IPS DF 6.9 (cell line): Measurements from ENCODE around the gene PROSER3.
A peak's percentile ranks its signal among the peaks of the same experiment; 100 is the strongest.
"Not testable (repeated sequence)": the region's sequence is repeated elsewhere in the genome, so short reads cannot be mapped to it uniquely, and the experiment has no call there.

Experiments used
- DNase-seq: peaks from one replicate; pipeline ENCODE4 v3.0.0-alpha.2; 2013; ENCODE audit warnings: low read depth, low spot score
- H3K27ac ChIP-seq: one replicate; pipeline ENCODE4 v1.5.1; 2013; ENCODE audit warnings: low read length, control low read depth
- H3K27me3 ChIP-seq: 2 replicates; pipeline ENCODE4 v1.6.1; 2013; ENCODE audit warnings: mild to moderate bottlenecking, low read length; ENCODE audit not compliant: control insufficient read depth, insufficient read depth
- H3K36me3 ChIP-seq: 2 replicates; pipeline ENCODE4 v1.6.1; 2013; ENCODE audit warnings: low read length; ENCODE audit not compliant: control insufficient read depth, insufficient read depth
- H3K4me1 ChIP-seq: 2 replicates; pipeline ENCODE4 v1.6.1; 2013; ENCODE audit warnings: low read length; ENCODE audit not compliant: control insufficient read depth, insufficient read depth
- H3K4me3 ChIP-seq: 2 replicates; pipeline ENCODE4 v1.5.1; 2013; ENCODE audit warnings: mild to moderate bottlenecking, low read length
- H3K9me3 ChIP-seq: 2 replicates; pipeline ENCODE4 v1.6.1; 2013; ENCODE audit warnings: low read length, inconsistent platforms; ENCODE audit not compliant: control insufficient read depth, insufficient read depth
- WGBS: extraction: QIAGEN DNeasy Blood & Tissue Kit; methylation state at CpG from one replicate; pipeline ENCODE4 v1.1.7; 2013; ENCODE audit warnings: mixed read lengths, missing lambda C conversion rate; ENCODE audit not compliant: insufficient read length, insufficient coverage; 5-methylcytosine and 5-hydroxymethylcytosine counted together

Gene PROSER3

GRCh38 chr19:35768082-35768421 lies 10.1 kb downstream of the PROSER3 start:
- Histone ChIP-seq H3K9me3 (no peaks in the 10 kb centered on the region), H3K36me3 (no peaks in the 10 kb centered on the region; the same call in 1 of the 2 replicates), H3K27ac (no peak overlapping the region), H3K4me3 (no peak overlapping the region), H3K4me1 (peaks cover 5% of the 10 kb centered on the region), H3K27me3 (no peaks in the 10 kb centered on the region; the same call in 1 of the 2 replicates)
- no CpG with 5 or more reads among the region's 15 CpGs for WGBS
- DNase-seq, result no peak

GRCh38 chr19:35772362-35772761 lies 14.4 kb downstream of the PROSER3 start:
- not testable (repeated sequence) for H3K36me3 ChIP-seq, H3K9me3 ChIP-seq, H3K27ac ChIP-seq, DNase-seq, H3K27me3 ChIP-seq, H3K4me1 ChIP-seq, H3K4me3 ChIP-seq
- no CpG with 5 or more reads among the region's 5 CpGs for WGBS

GRCh38 chr19:35773020-35773806 lies 15.2 kb downstream of the PROSER3 start:
- H3K36me3 ChIP-seq, result no peaks in the 10 kb centered on the region
- no CpG with 5 or more reads among the region's 9 CpGs for WGBS
- no peak overlapping the region for H3K4me3 ChIP-seq
- H3K27me3 ChIP-seq, result no peaks in the 10 kb centered on the region; the same call in 1 of the 2 replicates
- H3K27ac ChIP-seq, result no peak overlapping the region
- DNase-seq, result no peak
- no peaks in the 10 kb centered on the region for H3K9me3 ChIP-seq
- peaks cover 6% of the 10 kb centered on the region for H3K4me1 ChIP-seq

GRCh38 chr19:35774274-35775045 lies 16.5 kb downstream of the PROSER3 start:
- no peak for DNase-seq
- Histone ChIP-seq H3K4me3 (no peak overlapping the region), H3K36me3 (no peaks in the 10 kb centered on the region), H3K27me3 (no peaks in the 10 kb centered on the region; the same call in 1 of the 2 replicates), H3K9me3 (no peaks in the 10 kb centered on the region), H3K4me1 (peaks cover 6% of the 10 kb centered on the region), H3K27ac (no peak overlapping the region)
- WGBS, result no CpG with 5 or more reads among the region's 16 CpGs

- WGBS, result no CpG with 5 or more reads among the region's 9 CpGs
Observed at GRCh38 chr19:35775046-35775297, 17.0 kb downstream of the PROSER3 start.

GRCh38 chr19:35775298-35776101 lies 17.5 kb downstream of the PROSER3 start, which contains the start of gene ARHGAP33:
ARHGAP33 (plus strand) TSS chr19:35775564; CDS start chr19:35775659, 95 bp downstream.
- no CpG with 5 or more reads among the region's 82 CpGs for WGBS
- Histone ChIP-seq H3K9me3 (no peaks in the 10 kb centered on the region), H3K4me3 (peak within 1 kb of the TSS; percentile 53; the same call in 1 of the 2 replicates), H3K36me3 (no peaks in the 10 kb centered on the region), H3K4me1 (peaks cover 6% of the 10 kb centered on the region), H3K27me3 (no peaks in the 10 kb centered on the region; the same call in 1 of the 2 replicates), H3K27ac (no peak within 1 kb of the TSS)
- peak; percentile 90 for DNase-seq

More at GRCh38 chr19:35775046-35775297, 17.0 kb downstream of the PROSER3 start:
- Histone ChIP-seq H3K9me3 (no peaks in the 10 kb centered on the region), H3K27ac (no peak overlapping the region), H3K4me1 (peaks cover 6% of the 10 kb centered on the region), H3K27me3 (no peaks in the 10 kb centered on the region; the same call in 1 of the 2 replicates), H3K36me3 (no peaks in the 10 kb centered on the region), H3K4me3 (no peak overlapping the region)
- DNase-seq, result no peak

- peak overlapping the region; percentile 53; the same call in 1 of the 2 replicates for H3K4me3 ChIP-seq
- no peaks in the 10 kb centered on the region; the same call in 1 of the 2 replicates for H3K36me3 ChIP-seq
- no peaks in the 10 kb centered on the region; the same call in 1 of the 2 replicates for H3K27me3 ChIP-seq
- H3K27ac ChIP-seq, result no peak overlapping the region
- no peak for DNase-seq
- no peaks in the 10 kb centered on the region for H3K9me3 ChIP-seq
- H3K4me1 ChIP-seq, result peaks cover 6% of the 10 kb centered on the region
- no CpG with 5 or more reads among the region's 13 CpGs for WGBS
Observed at GRCh38 chr19:35776102-35776788, 18.3 kb downstream of the PROSER3 start.

GRCh38 chr19:35777086-35777841 lies 19.3 kb downstream of the PROSER3 start:
- no peaks in the 10 kb centered on the region; the same call in 1 of the 2 replicates for H3K27me3 ChIP-seq
- H3K36me3 ChIP-seq, result no peaks in the 10 kb centered on the region; the same call in 1 of the 2 replicates
- no peak overlapping the region for H3K27ac ChIP-seq
- no peaks in the 10 kb centered on the region for H3K9me3 ChIP-seq
- no peak overlapping the region for H3K4me3 ChIP-seq
- no CpG with 5 or more reads among the region's 19 CpGs for WGBS
- peaks cover 8% of the 10 kb centered on the region for H3K4me1 ChIP-seq
- no peak for DNase-seq

GRCh38 chr19:35777961-35778360 lies 20.0 kb downstream of the PROSER3 start:
- Histone ChIP-seq H3K36me3 (no peaks in the 10 kb centered on the region; the same call in 1 of the 2 replicates), H3K4me3 (no peak overlapping the region), H3K4me1 (peaks cover 9% of the 10 kb centered on the region), H3K9me3 (no peaks in the 10 kb centered on the region), H3K27ac (no peak overlapping the region), H3K27me3 (no peaks in the 10 kb centered on the region; the same call in 1 of the 2 replicates)
- DNase-seq, result no peak
- no CpG with 5 or more reads among the region's 7 CpGs for WGBS
